WTC11 (cell line): ENCODE results near the gene TBX15. TPM values are rescaled to one million over a fixed set of nuclear protein-coding genes. Genes with fewer than 3 reads are reported as not detected.

Source experiments
- ATAC-seq: fragments of 200-7000 bp; cut with Tn5 transposase; 2 replicates; pipeline ENCODE4 v1.10.0; 2021; ENCODE audit warnings: mild to moderate bottlenecking, moderate library complexity
- CTCF ChIA-PET: fragments of 300-600 bp; sonication (Branson Sonifier 250); formaldehyde crosslinking; loops from one replicate; lab custom pipeline; 2021; ENCODE audit warnings: antibody characterized with exemption; lab: Charles Lee
- POLR2A ChIA-PET: fragments of 350-600 bp; sonication (Branson Sonifier 250); formaldehyde crosslinking; loops from one replicate; lab custom pipeline; 2021; ENCODE audit warnings: antibody characterized with exemption; lab: Charles Lee
- DNase-seq: peaks from one replicate; pipeline ENCODE4 v3.0.0; 2021; ENCODE audit warnings: low spot score
- H3K27ac Mint-ChIP-seq: 2 replicates; pipeline ENCODE4 v1.8.0; 2021; ENCODE audit warnings: mixed read lengths
- H3K27me3 Mint-ChIP-seq: 2 replicates; pipeline ENCODE4 v1.8.0; 2021; ENCODE audit warnings: low read depth, mild to moderate bottlenecking, moderate library complexity, mixed read lengths
- H3K36me3 Mint-ChIP-seq: 2 replicates; pipeline ENCODE4 v1.8.0; 2021; ENCODE audit warnings: mixed read lengths
- H3K4me1 Mint-ChIP-seq: 2 replicates; pipeline ENCODE4 v1.8.0; 2022; ENCODE audit warnings: mixed read lengths
- H3K4me3 Mint-ChIP-seq: 2 replicates; pipeline ENCODE4 v1.8.0; 2021; ENCODE audit warnings: mild to moderate bottlenecking, moderate library complexity, mixed read lengths
- H3K9me3 Mint-ChIP-seq: 2 replicates; pipeline ENCODE4 v1.8.0; 2021; ENCODE audit warnings: mixed read lengths
- AFF4 ChIP-seq: sonication (generic); formaldehyde crosslinking; IDR thresholded peaks from 2 replicates; pipeline ENCODE4 v1.8.1; 2023; ENCODE audit warnings: mild to moderate bottlenecking, missing genetic modification reagents, borderline replicate concordance
- CDX4 ChIP-seq: fragments of 250-450 bp; sonication (Bioruptor Pico); IDR thresholded peaks from 2 replicates; pipeline ENCODE4 v1.9.0; 2021; ENCODE audit warnings: moderate library complexity, mild to moderate bottlenecking, inconsistent platforms, borderline replicate concordance
- ELF4 ChIP-seq: sonication (generic); formaldehyde crosslinking; IDR thresholded peaks from 2 replicates; pipeline ENCODE4 v1.8.1; 2022; ENCODE audit warnings: low read depth, mild to moderate bottlenecking, moderate library complexity, missing genetic modification reagents
- FOXP4 ChIP-seq: sonication (generic); formaldehyde crosslinking; IDR thresholded peaks from 2 replicates; pipeline ENCODE4 v1.8.0; 2022; ENCODE audit warnings: mild to moderate bottlenecking, missing genetic modification reagents
- HMGA2 ChIP-seq: fragments of 250-450 bp; sonication (Bioruptor Pico); IDR thresholded peaks from 2 replicates; pipeline ENCODE4 v1.4.0; 2021; ENCODE audit warnings: mild to moderate bottlenecking, moderate library complexity
- HMGXB4 ChIP-seq: sonication (generic); formaldehyde crosslinking; IDR thresholded peaks from 2 replicates; pipeline ENCODE4 v1.8.1; 2023; ENCODE audit warnings: mild to moderate bottlenecking, moderate library complexity, missing genetic modification reagents
- JAZF1 ChIP-seq: fragments of 250-450 bp; sonication (Bioruptor Pico); IDR thresholded peaks from 2 replicates; pipeline ENCODE4 v1.9.0; 2021; ENCODE audit warnings: moderate library complexity, mild to moderate bottlenecking, inconsistent platforms
- OVOL2 ChIP-seq: fragments of 250-450 bp; sonication (Bioruptor Pico); IDR thresholded peaks from 2 replicates; pipeline ENCODE4 v1.9.0; 2021; ENCODE audit warnings: mild to moderate bottlenecking, borderline replicate concordance
- PRDM15 ChIP-seq: sonication (generic); formaldehyde crosslinking; IDR thresholded peaks from 2 replicates; pipeline ENCODE4 v1.8.0; 2022; ENCODE audit warnings: missing genetic modification reagents
- PREB ChIP-seq: sonication (generic); formaldehyde crosslinking; IDR thresholded peaks from 2 replicates; pipeline ENCODE4 v1.8.1; 2022; ENCODE audit warnings: mild to moderate bottlenecking, missing genetic modification reagents, moderate library complexity, borderline replicate concordance
- TP53 ChIP-seq: sonication (generic); formaldehyde crosslinking; IDR thresholded peaks from 2 replicates; pipeline ENCODE4 v1.8.1; 2023; ENCODE audit warnings: mild to moderate bottlenecking, missing genetic modification reagents
- ZNF317 ChIP-seq: sonication (generic); formaldehyde crosslinking; IDR thresholded peaks from 2 replicates; pipeline ENCODE4 v1.8.1; 2023; ENCODE audit warnings: low read depth, mild to moderate bottlenecking, moderate library complexity, missing genetic modification reagents, borderline replicate concordance
- ZNF532 ChIP-seq: fragments of 250-450 bp; sonication (Bioruptor Pico); IDR thresholded peaks from 2 replicates; pipeline ENCODE4 v1.9.0; 2021; ENCODE audit warnings: mild to moderate bottlenecking, borderline replicate concordance
- ZNF671 ChIP-seq: fragments of 250-450 bp; sonication (Bioruptor Pico); IDR thresholded peaks from 2 replicates; pipeline ENCODE4 v1.8.0; 2021; ENCODE audit warnings: mild to moderate bottlenecking
- ZSCAN18 ChIP-seq: fragments of 250-450 bp; sonication (Bioruptor Pico); IDR thresholded peaks from 2 replicates; pipeline ENCODE4 v2.1.2; 2022; ENCODE audit warnings: mild to moderate bottlenecking, moderate library complexity
- total RNA-seq: library from RNA; stranded (reverse); gene quantifications from 3 replicates; pipeline ENCODE4 v1.2.3, GENCODE V29; 2021

The TBX15 gene
- total RNA-seq, 1 experiment from 2014 or later, result 0.11 TPM

GRCh38 chr1:118944546-118944945 lies 43.6 kb downstream of the TBX15 start:
- CTCF ChIA-PET, result no interaction called here
- peaks cover 4% of the 10 kb centered on the region for H3K27me3 Mint-ChIP-seq
- H3K36me3 Mint-ChIP-seq, result 0 out of 2 replicates have a peak, but pooled peaks cover 10% of the 10 kb centered on the region
- no peak overlapping the region for H3K4me3 Mint-ChIP-seq
- ATAC-seq (no peak), DNase-seq (no peak)
- TF ChIP-seq ZNF671, result no peak
- TF ChIP-seq PRDM15, result no peak
- no peak for TF ChIP-seq ZNF317 (CRISPR knock-in tag)
- TF ChIP-seq ZSCAN18 (CRISPR knock-in tag), result no peak
- no peak for TF ChIP-seq HMGA2 (CRISPR knock-in tag)
- H3K9me3 Mint-ChIP-seq, result peaks cover 16% of the 10 kb centered on the region
- no peaks in the 10 kb centered on the region for H3K4me1 Mint-ChIP-seq
- no peak overlapping the region for H3K27ac Mint-ChIP-seq
- POLR2A ChIA-PET, result no interaction called here

GRCh38 chr1:118944133-118944532 lies 44.0 kb downstream of the TBX15 start:
- ATAC-seq, result no peak
- no peaks in the 10 kb centered on the region for H3K4me1 Mint-ChIP-seq
- ChIA-PET POLR2A (no interaction called here), CTCF (no interaction called here)
- H3K4me3 Mint-ChIP-seq, result no peak overlapping the region
- 0 out of 2 replicates have a peak, but pooled peaks cover 10% of the 10 kb centered on the region for H3K36me3 Mint-ChIP-seq
- H3K9me3 Mint-ChIP-seq, result peaks cover 16% of the 10 kb centered on the region
- H3K27ac Mint-ChIP-seq, result no peak overlapping the region
- DNase-seq, result no peak
- H3K27me3 Mint-ChIP-seq, result peaks cover 4% of the 10 kb centered on the region
- TF ChIP-seq ELF4 (no peak), JAZF1 (CRISPR knock-in tag) (no peak), AFF4 (CRISPR knock-in tag) (no peak), HMGXB4 (CRISPR knock-in tag) (no peak), ZNF532 (CRISPR knock-in tag) (no peak), CDX4 (CRISPR knock-in tag) (no peak), PREB (CRISPR knock-in tag) (no peak), OVOL2 (CRISPR knock-in tag) (no peak), FOXP4 (CRISPR knock-in tag) (no peak), TP53 (no peak)
